ENCODE data around the gene NAALADL2. TPM values are rescaled to one million over a fixed set of nuclear protein-coding genes. Genes with fewer than 3 reads are reported as not detected.

Gene NAALADL2
- total and polyA plus RNA-seq, 2 donors from 2014 or later, result 2.0 to 20.2 TPM

DNA sequence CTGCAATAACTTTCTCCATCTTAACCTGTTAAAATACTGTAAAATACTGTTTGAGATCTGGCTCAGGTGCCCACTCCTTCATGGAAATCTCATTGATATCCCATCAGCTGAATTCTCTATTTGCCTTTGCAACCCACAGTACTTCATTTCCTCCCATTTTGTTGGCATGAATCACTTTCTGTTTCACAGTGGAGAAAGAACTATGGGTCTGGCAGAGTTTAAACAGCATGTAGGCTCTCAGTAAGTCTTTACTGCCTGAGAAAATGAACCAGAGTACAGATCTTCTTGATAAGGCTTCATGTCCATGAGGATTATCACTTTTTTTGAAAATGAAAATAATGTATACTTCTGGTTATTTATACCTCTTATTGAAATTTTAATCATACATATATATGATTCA, 245.9 kb downstream of the NAALADL2 start:
- Histone ChIP-seq H3K36me3 (ENCODE audit: control insufficient read depth in 2 of 3, insufficient read depth in 3 of 3, low read length in 3 of 3) (no peaks in the 10 kb centered on the region), H3K27ac (ENCODE audit: low read depth in 2 of 2, low read length in 2 of 2) (no peak overlapping the region), H3K9me3 (ENCODE audit: control insufficient read depth in 2 of 3, insufficient read depth in 1 of 3, low read length in 3 of 3) (no peaks in the 10 kb centered on the region), H3K4me3 (ENCODE audit: low read length in 3 of 3) (no peak overlapping the region), H3K9ac (ENCODE audit: low read length in 3 of 3) (no peak overlapping the region), H3K4me1 (ENCODE audit: control insufficient read depth in 2 of 3, insufficient read depth in 2 of 3, low read depth in 1 of 3, low read length in 3 of 3) (no peaks in the 10 kb centered on the region), H3K27me3 (ENCODE audit: control insufficient read depth, insufficient read depth, low read length) (no peaks in the 10 kb centered on the region)
- FAIRE-seq (no peak), DNase-seq (no peak)
- TF ChIP-seq, protein P1, sequence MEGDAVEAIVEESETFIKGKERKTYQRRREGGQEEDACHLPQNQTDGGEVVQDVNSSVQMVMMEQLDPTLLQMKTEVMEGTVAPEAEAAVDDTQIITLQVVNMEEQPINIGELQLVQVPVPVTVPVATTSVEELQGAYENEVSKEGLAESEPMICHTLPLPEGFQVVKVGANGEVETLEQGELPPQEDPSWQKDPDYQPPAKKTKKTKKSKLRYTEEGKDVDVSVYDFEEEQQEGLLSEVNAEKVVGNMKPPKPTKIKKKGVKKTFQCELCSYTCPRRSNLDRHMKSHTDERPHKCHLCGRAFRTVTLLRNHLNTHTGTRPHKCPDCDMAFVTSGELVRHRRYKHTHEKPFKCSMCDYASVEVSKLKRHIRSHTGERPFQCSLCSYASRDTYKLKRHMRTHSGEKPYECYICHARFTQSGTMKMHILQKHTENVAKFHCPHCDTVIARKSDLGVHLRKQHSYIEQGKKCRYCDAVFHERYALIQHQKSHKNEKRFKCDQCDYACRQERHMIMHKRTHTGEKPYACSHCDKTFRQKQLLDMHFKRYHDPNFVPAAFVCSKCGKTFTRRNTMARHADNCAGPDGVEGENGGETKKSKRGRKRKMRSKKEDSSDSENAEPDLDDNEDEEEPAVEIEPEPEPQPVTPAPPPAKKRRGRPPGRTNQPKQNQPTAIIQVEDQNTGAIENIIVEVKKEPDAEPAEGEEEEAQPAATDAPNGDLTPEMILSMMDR (IDR thresholded peaks at IDR 0.05; ENCODE audit: borderline replicate concordance, extremely low read depth, insufficient read depth), result no peak
- intact Hi-C loops (cut with DNase I), result no loop called here

DNA sequence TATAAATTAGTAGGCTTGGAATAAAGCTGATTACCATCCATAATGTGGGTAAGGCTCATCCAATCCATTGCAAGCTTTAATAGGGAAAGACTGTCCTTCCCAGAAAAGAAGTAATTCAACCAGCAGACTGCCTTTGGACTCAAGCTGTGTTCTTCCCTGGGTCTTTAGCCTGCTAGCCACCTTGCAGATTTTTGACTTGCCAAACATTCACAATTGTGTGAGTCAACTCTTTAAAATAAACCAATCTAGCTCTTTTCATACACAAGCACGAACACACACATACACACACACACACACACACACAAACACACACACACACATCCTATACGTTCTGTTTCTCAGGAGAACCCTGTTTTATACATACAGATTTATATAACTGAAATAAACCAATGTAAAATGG, 248.1 kb downstream of the NAALADL2 start:
- Histone ChIP-seq H3K36me3 (ENCODE audit: control insufficient read depth in 2 of 3, insufficient read depth in 3 of 3, low read length in 3 of 3) (no peaks in the 10 kb centered on the region), H3K27ac (ENCODE audit: low read depth in 2 of 2, low read length in 2 of 2) (no peak overlapping the region), H3K9ac (ENCODE audit: low read length in 3 of 3) (no peak overlapping the region), H3K9me3 (ENCODE audit: control insufficient read depth in 2 of 3, insufficient read depth in 1 of 3, low read length in 3 of 3) (no peaks in the 10 kb centered on the region), H3K27me3 (ENCODE audit: control insufficient read depth, insufficient read depth, low read length) (no peaks in the 10 kb centered on the region), H3K4me3 (ENCODE audit: low read length in 3 of 3) (no peak overlapping the region), H3K4me1 (ENCODE audit: control insufficient read depth in 2 of 3, insufficient read depth in 2 of 3, low read depth in 1 of 3, low read length in 3 of 3) (no peaks in the 10 kb centered on the region)
- intact Hi-C loops (cut with DNase I), result no loop called here
- TF ChIP-seq, protein P1 (IDR thresholded peaks at IDR 0.05; ENCODE audit: borderline replicate concordance, extremely low read depth, insufficient read depth), result no peak
- DNase-seq, result no peak
- FAIRE-seq, result no peak

DNA sequence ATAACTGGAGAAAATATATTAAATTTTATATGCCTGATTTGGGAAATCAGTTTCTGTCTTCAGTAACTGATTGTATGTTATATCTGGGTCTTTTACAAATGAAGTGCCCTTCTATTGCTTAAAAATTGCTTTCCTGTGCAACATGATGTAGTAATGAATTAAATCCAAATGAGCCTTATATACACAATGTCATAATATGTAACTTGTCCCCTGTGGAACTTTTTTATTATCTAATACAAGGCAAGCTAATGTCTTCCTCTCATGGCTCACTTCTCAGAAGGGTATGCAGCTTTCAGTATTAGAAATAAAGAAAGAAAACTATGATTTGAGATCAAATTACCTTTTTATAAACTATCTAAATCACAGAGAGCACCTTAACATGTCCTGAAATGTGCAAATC, 248.9 kb downstream of the NAALADL2 start:
- Histone ChIP-seq H3K27ac (ENCODE audit: low read depth in 2 of 2, low read length in 2 of 2) (no peak overlapping the region), H3K27me3 (ENCODE audit: control insufficient read depth, insufficient read depth, low read length) (no peaks in the 10 kb centered on the region), H3K4me3 (ENCODE audit: low read length in 3 of 3) (no peak overlapping the region), H3K9ac (ENCODE audit: low read length in 3 of 3) (no peak overlapping the region), H3K9me3 (ENCODE audit: control insufficient read depth in 2 of 3, insufficient read depth in 1 of 3, low read length in 3 of 3) (no peaks in the 10 kb centered on the region), H3K36me3 (ENCODE audit: control insufficient read depth in 2 of 3, insufficient read depth in 3 of 3, low read length in 3 of 3) (no peaks in the 10 kb centered on the region), H3K4me1 (ENCODE audit: control insufficient read depth in 2 of 3, insufficient read depth in 2 of 3, low read depth in 1 of 3, low read length in 3 of 3) (no peaks in the 10 kb centered on the region)
- no peak for FAIRE-seq
- intact Hi-C loops (cut with DNase I), result no loop called here
- DNase-seq, result no peak
- TF ChIP-seq, protein P1 (IDR thresholded peaks at IDR 0.05; ENCODE audit: borderline replicate concordance, extremely low read depth, insufficient read depth), result no peak

DNA sequence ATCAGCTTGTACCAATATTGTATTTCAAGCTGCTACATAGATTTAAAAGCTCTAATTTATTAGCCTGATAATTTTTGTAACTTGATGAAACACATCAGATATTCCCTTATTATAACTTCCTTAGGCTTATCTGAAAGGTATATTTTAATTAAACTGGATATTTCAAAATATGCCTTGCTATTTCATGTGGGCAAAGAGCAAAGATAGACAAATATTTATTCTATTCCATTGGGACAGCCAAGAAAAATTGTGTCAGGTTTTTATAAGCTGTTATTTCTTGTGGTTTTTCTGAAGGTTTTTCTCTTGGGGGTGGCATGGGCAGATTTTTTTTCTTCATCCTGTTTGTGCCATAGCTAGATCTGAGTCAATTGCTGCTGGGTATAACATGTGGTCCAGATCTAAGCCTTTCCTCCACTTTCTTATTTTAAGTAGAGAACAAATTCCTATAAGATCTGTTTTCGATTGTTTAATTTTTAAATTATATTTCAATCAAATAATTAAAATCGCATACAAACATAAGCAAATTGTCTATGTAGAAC, 249.5 kb downstream of the NAALADL2 start:
- TF ChIP-seq, protein P1 (IDR thresholded peaks at IDR 0.05; ENCODE audit: borderline replicate concordance, extremely low read depth, insufficient read depth), result no peak
- Histone ChIP-seq H3K9ac (ENCODE audit: low read length in 3 of 3) (no peak overlapping the region), H3K9me3 (ENCODE audit: control insufficient read depth in 2 of 3, insufficient read depth in 1 of 3, low read length in 3 of 3) (no peaks in the 10 kb centered on the region), H3K27me3 (ENCODE audit: control insufficient read depth, insufficient read depth, low read length) (no peaks in the 10 kb centered on the region), H3K36me3 (ENCODE audit: control insufficient read depth in 2 of 3, insufficient read depth in 3 of 3, low read length in 3 of 3) (no peaks in the 10 kb centered on the region), H3K27ac (ENCODE audit: low read depth in 2 of 2, low read length in 2 of 2) (no peak overlapping the region), H3K4me3 (ENCODE audit: low read length in 3 of 3) (no peak overlapping the region), H3K4me1 (ENCODE audit: control insufficient read depth in 2 of 3, insufficient read depth in 2 of 3, low read depth in 1 of 3, low read length in 3 of 3) (no peaks in the 10 kb centered on the region)
- no peak for DNase-seq
- FAIRE-seq, result no peak
- intact Hi-C loops (cut with DNase I), result no loop called here

Data from kidney (tissue), 14 donors.